AG04449 (cell line): ENCODE results near the gene DSC2.

Source experiments
- CTCF ChIA-PET: fragments of 350-600 bp; formaldehyde crosslinking; extraction: SDS; loops from one replicate; lab custom pipeline; 2021; ENCODE audit warnings: antibody characterized with exemption; lab: Yijun Ruan, JAX
- POLR2A ChIA-PET: fragments of 400-600, 350-600 bp; formaldehyde crosslinking; extraction: SDS; loops from one replicate; lab custom pipeline; 2020; ENCODE audit warnings: antibody characterized with exemption, inconsistent platforms; lab: Yijun Ruan, JAX
- DNase-seq: peaks from one replicate; pipeline ENCODE4 v3.0.0-alpha.2; 2010; ENCODE audit warnings: low read depth, low spot score
- H3K4me3 ChIP-seq: 2 replicates; pipeline ENCODE4 v1.5.1; 2011; ENCODE audit warnings: low read depth, mild to moderate bottlenecking, control low read depth, low read length
- CTCF ChIP-seq: IDR thresholded peaks from one replicate; pipeline ENCODE4 v1.5.1; 2011; ENCODE audit warnings: mild to moderate bottlenecking, moderate library complexity, low read length, control low read depth, inconsistent platforms; ENCODE audit not compliant: insufficient read depth; ENCODE audit errors: missing control alignments

Gene DSC2

DNA sequence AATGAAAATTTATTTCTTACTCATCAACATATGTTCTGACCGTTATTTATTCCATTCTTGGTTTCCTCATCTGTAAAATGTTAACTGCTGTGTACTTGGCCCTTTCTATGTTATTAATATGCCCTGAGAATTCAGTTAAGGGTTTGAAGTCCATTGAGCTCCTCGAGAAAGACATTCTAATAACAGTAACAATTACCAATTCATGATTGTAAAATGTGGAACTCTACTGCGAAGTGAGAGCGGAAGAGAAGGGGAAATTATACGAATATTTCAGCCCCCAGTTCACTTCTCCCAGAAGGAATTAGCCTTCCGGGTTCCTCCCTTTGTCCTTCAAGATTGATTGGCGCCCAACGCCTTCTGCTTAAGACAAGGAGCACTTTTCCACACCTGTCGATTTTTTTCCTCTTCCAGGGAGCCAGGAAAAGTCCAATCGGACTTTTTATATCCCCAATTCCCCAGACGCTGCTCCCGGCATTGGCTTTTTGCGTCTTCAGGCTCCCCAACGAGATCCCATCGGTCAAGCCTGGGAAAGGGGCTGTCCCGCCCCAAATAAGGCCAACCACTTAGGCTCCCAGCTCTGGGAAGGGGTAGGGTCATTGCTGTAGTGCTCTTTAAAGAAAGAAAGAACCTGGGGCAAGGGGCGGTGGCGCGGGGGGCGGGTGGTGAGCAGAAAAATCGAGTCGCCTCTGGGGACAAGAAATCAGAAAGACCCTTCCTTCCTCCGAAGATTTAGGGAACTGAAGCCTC lies 1.6 kb downstream of the DSC2 start:
- TF ChIP-seq CTCF = no peak
- ChIA-PET POLR2A (no interaction called here), CTCF (no interaction called here)
- no peak for DNase-seq
- H3K4me3 ChIP-seq = no peak overlapping the region

- POLR2A ChIA-PET = interaction anchor here (0.5 kb wide), 1 partner anchor 84 kb away, joined by 3 read pairs; no protein-coding TSS in a partner anchor
- CTCF ChIA-PET = no interaction called here
- DNase-seq = no peak
- H3K4me3 ChIP-seq = no peak overlapping the region
- TF ChIP-seq CTCF = no peak
These were observed 2.6 kb downstream of the DSC2 start for GRCh38 chr18:31099450-31100230.

GRCh38 chr18:31098878-31099277 lies 3.3 kb downstream of the DSC2 start:
- ChIA-PET POLR2A (interaction anchor here (0.5 kb wide), 1 partner anchor 84 kb away, joined by 3 read pairs; no protein-coding TSS in a partner anchor), CTCF (no interaction called here)

DNA sequence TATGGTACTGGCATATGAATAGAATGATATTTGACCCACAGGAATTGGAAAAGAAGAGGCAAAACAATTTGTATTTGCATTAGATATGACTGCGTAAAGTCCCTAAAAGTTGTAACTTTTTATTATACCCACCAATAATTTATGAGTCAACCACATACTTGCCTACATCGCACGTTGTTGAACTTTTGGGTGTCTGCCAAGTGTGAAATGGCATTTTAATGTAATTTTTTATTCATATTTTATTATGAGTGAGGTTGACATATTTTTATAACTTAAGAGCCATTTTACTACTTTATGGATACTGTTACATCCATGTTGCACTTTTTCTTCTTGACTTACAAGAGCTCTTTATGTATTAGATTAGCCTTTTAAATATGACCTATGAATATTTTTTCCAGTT lies 4.6 kb downstream of the DSC2 start:
- no peak overlapping the region for H3K4me3 ChIP-seq
- TF ChIP-seq CTCF = no peak
- CTCF ChIA-PET = no interaction called here
- POLR2A ChIA-PET = no interaction called here
- DNase-seq = no peak

More at GRCh38 chr18:31098878-31099277, 3.3 kb downstream of the DSC2 start:
- no peak for TF ChIP-seq CTCF
- no peak for DNase-seq
- H3K4me3 ChIP-seq = no peak overlapping the region

DNA sequence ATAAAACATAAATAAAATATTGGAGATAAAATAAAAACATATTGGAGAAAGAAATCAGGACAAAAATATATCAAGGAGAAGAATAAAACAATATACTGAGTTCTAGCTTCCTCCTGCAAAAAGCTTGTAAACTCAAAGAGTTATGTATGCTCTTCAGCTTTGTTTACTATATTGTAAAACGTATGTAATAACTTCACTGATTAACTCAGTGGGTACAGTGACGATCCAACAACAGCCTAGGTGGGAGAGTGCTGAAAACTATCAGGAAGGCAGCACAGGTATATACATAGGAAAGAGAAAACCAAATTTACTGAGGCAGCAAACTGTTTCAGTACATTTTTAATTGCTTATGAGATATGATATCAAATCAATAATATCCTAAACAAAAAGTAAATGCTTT lies 8.3 kb downstream of the DSC2 start:
- no peak for DNase-seq
- POLR2A ChIA-PET = no interaction called here
- no peak for TF ChIP-seq CTCF
- no peak overlapping the region for H3K4me3 ChIP-seq
- CTCF ChIA-PET = no interaction called here

DNA sequence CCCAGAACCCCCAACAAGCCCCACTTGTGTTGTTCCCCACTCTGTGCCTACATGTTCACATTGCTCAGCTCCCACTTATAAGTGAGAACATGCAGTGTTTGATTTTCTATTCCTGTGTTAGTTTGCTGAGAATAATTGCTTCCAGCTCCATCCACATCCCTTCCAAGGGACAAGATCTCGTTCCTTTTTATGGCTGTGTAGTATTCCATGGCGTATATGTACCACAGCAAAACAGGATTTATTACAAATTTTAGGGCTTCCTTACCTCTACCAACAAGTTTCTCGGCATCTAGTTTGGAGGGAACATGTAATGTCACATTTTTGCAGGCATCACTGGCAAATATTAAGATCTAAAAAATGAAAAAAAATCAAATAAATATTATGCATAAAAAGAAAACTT lies 8.9 kb downstream of the DSC2 start:
- TF ChIP-seq CTCF = no peak
- no peak overlapping the region for H3K4me3 ChIP-seq
- CTCF ChIA-PET = no interaction called here
- POLR2A ChIA-PET = no interaction called here
- DNase-seq = no peak
